ENCODE results near the gene ZNF668. TPM values are rescaled to one million over a fixed set of nuclear protein-coding genes. Genes with fewer than 3 reads are reported as not detected.

Gene ZNF668
- total and polyA plus RNA-seq, 2 of the 4 experiments (the other 2 are of a cell fraction), result 4.5 to 11.6 TPM

DNA sequence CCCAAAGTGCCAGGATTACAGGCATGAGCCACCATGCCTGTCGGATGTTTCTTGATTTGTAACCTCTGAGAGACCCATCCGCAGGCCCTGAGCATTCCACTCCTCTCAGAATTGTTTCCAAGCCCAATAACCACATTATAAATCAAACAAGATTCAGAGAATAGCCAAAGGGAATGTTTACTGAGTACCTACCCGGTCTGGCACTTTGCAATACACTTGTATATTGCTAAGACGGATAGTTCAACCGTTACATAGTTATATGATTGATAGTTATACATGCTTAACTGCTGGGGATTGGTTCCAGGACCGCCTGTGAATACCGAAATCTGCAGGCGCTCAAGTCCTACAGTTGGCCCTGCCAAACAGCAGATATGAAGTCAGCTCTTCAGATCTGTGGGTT, 40.4 kb upstream of the ZNF668 start:
- TF ChIP-seq RCOR1 (IDR thresholded peaks at IDR 0.05; ENCODE audit: insufficient replicate concordance, low read length) (no peak), FOS (IDR thresholded peaks at IDR 0.05; ENCODE audit: low read depth, low read length) (no peak), MAFK (IDR thresholded peaks at IDR 0.05; ENCODE audit: low read depth, low read length) (no peak), BHLHE40 (IDR thresholded peaks at IDR 0.05; ENCODE audit: low read depth, low read length) (no peak), MAZ (IDR thresholded peaks at IDR 0.05; ENCODE audit: borderline replicate concordance, low read depth, low read length) (no peak), CEBPB (IDR thresholded peaks at IDR 0.05; ENCODE audit: low read depth, low read length) (no peak), MXI1 (IDR thresholded peaks at IDR 0.05; ENCODE audit: borderline replicate concordance, low read depth, low read length) (no peak), NFE2L2 (IDR thresholded peaks at IDR 0.05; ENCODE audit: low read depth, low read length) (no peak), CHD1 (IDR thresholded peaks at IDR 0.05; ENCODE audit: low read depth, low read length) (no peak), POLR2A (IDR thresholded peaks at IDR 0.05; ENCODE audit: low read depth, low read length) (no peak), RFX5 (IDR thresholded peaks at IDR 0.05; ENCODE audit: low read depth, low read length) (no peak)
- TF ChIP-seq, protein P1, sequence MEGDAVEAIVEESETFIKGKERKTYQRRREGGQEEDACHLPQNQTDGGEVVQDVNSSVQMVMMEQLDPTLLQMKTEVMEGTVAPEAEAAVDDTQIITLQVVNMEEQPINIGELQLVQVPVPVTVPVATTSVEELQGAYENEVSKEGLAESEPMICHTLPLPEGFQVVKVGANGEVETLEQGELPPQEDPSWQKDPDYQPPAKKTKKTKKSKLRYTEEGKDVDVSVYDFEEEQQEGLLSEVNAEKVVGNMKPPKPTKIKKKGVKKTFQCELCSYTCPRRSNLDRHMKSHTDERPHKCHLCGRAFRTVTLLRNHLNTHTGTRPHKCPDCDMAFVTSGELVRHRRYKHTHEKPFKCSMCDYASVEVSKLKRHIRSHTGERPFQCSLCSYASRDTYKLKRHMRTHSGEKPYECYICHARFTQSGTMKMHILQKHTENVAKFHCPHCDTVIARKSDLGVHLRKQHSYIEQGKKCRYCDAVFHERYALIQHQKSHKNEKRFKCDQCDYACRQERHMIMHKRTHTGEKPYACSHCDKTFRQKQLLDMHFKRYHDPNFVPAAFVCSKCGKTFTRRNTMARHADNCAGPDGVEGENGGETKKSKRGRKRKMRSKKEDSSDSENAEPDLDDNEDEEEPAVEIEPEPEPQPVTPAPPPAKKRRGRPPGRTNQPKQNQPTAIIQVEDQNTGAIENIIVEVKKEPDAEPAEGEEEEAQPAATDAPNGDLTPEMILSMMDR (conservative IDR thresholded peaks at IDR 0.05; ENCODE audit: low read depth, low read length), result no peak
- TF ChIP-seq, protein P2, sequence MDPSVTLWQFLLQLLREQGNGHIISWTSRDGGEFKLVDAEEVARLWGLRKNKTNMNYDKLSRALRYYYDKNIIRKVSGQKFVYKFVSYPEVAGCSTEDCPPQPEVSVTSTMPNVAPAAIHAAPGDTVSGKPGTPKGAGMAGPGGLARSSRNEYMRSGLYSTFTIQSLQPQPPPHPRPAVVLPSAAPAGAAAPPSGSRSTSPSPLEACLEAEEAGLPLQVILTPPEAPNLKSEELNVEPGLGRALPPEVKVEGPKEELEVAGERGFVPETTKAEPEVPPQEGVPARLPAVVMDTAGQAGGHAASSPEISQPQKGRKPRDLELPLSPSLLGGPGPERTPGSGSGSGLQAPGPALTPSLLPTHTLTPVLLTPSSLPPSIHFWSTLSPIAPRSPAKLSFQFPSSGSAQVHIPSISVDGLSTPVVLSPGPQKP (IDR thresholded peaks at IDR 0.05; ENCODE audit: borderline replicate concordance, low read depth, low read length), result no peak
- WGBS, 2 experiments (ENCODE audit: extremely low coverage in 2 of 2, insufficient read length in 1 of 2), result 80% methylated on average over 1 of the region's 8 CpGs; no CpG with 5 or more reads in 1 of the 2 experiments
- in situ Hi-C loops (cut with MboI; ENCODE audit: low sequenced_read_pairs) (no loop called here), intact Hi-C loops (cut with micrococcal nuclease) (no loop called here), dilution Hi-C loops (cut with HindIII; ENCODE audit: low sequenced_read_pairs, unreplicated experiment) (no loop called here)
- Histone ChIP-seq H3K4me3 (ENCODE audit: insufficient read depth, low read depth, low read length) (no peak overlapping the region), H4K20me1 (ENCODE audit: insufficient read depth, low read length) (peaks cover 9% of the 10 kb centered on the region), H3K79me1 (ENCODE audit: low read depth in 1 of 2, low read length in 2 of 2) (peaks cover 28 to 55% of the 10 kb centered on the region in 2 experiments), H3K9me1 (ENCODE audit: insufficient read depth, low read length) (peaks cover 8% of the 10 kb centered on the region), H4K8ac (ENCODE audit: low read depth in 2 of 2, low read length in 2 of 2) (no peak overlapping the region), H2BK20ac (ENCODE audit: low read depth, low read length) (no peak overlapping the region), H3K23ac (ENCODE audit: low read depth, low read length) (no peak overlapping the region), H4K91ac (ENCODE audit: insufficient read depth, low read depth, low read length) (no peak overlapping the region), H3K14ac (replicated peaks; ENCODE audit: low read depth, low read length) (no peak overlapping the region), H3K4me2 (ENCODE audit: low read depth, low read length) (no peak overlapping the region), H4K5ac (ENCODE audit: low read depth, low read length) (no peak overlapping the region), H3K9ac (ENCODE audit: low read depth, low read length) (no peak overlapping the region), H2BK5ac (ENCODE audit: low read depth, low read length, poor library complexity, severe bottlenecking) (no peak overlapping the region), H3K56ac (ENCODE audit: extremely low read depth, insufficient read depth, low read length) (no peak overlapping the region), H3K18ac (ENCODE audit: low read depth, low read length) (no peak overlapping the region), H3K27ac (ENCODE audit: insufficient read depth, low read length) (no peak overlapping the region), H3K36me3 (ENCODE audit: control insufficient read depth, insufficient read depth, low read length) (peaks cover 37% of the 10 kb centered on the region), H3K4ac (ENCODE audit: low read depth, low read length) (no peak overlapping the region), H2BK120ac (ENCODE audit: low read depth, low read length) (no peak overlapping the region), H2BK15ac (ENCODE audit: low read depth, low read length) (no peak overlapping the region), H3K9me3 (ENCODE audit: control insufficient read depth, insufficient read depth, low read length) (no peaks in the 10 kb centered on the region), H2AFZ (replicated peaks; ENCODE audit: low read length, poor library complexity) (no peak overlapping the region), H3K27me3 (ENCODE audit: control insufficient read depth, insufficient read depth, low read length) (no peaks in the 10 kb centered on the region), H2AK5ac (ENCODE audit: low read depth, low read length) (no peak overlapping the region), H3K4me1 (ENCODE audit: control insufficient read depth, insufficient read depth, low read length) (0 out of 2 replicates have a peak, but pooled peaks cover 3% of the 10 kb centered on the region), H2AK9ac (replicated peaks; ENCODE audit: low read depth, low read length, poor library complexity) (no peak overlapping the region)
- no peak for ATAC-seq (ENCODE audit: low read depth)
- ChIA-PET CTCF (no interaction called here), POLR2A (ENCODE audit: unreplicated experiment) (no interaction called here)
- no TSS peak for BruUV-seq (replicated peaks)
- DNase-seq, result no peak

Data from IMR-90 (cell line).